ENCODE results near the gene TNRC18. TPM values are rescaled to one million over a fixed set of nuclear protein-coding genes. Genes with fewer than 3 reads are reported as not detected.

Gene TNRC18
- total RNA-seq, 4 donors from 2014 or later: 112 to 325 (median 211) TPM

- DNase-seq: peak in 2 of 3 donors; percentile 72 to 77
Observed at GRCh38 chr7:5354460-5355232, 69.0 kb downstream of the TNRC18 start.

GRCh38 chr7:5352440-5353010 lies 71.1 kb downstream of the TNRC18 start:
- Histone ChIP-seq H3K27me3 (no peaks in the 10 kb centered on the region), H3K4me3 (no peak overlapping the region), H3K36me3 (peaks cover 0 to 74% (median 0%) of the 10 kb centered on the region in 3 donors), H3K27ac (no peak overlapping the region), H3K9me3 (no peaks in the 10 kb centered on the region), H3K4me1 (peaks cover 0 to 31% (median 0%) of the 10 kb centered on the region in 4 donors)
- TF ChIP-seq POLR2A (IDR thresholded peaks at IDR 0.05) (no peak), CTCF (IDR thresholded peaks at IDR 0.05) (no peak)
- DNase-seq: no peak

More at GRCh38 chr7:5354460-5355232, 69.0 kb downstream of the TNRC18 start:
- H3K9me3 ChIP-seq: no peaks in the 10 kb centered on the region
- peak overlapping the region in 2 of 4 donors; percentile 52 to 72 for H3K27ac ChIP-seq
- H3K4me1 ChIP-seq: peaks cover 0 to 31% (median 0%) of the 10 kb centered on the region in 4 donors
- no peaks in the 10 kb centered on the region for H3K27me3 ChIP-seq
- TF ChIP-seq POLR2A (IDR thresholded peaks at IDR 0.05): no peak
- peaks cover 0 to 74% (median 0%) of the 10 kb centered on the region in 3 donors for H3K36me3 ChIP-seq
- H3K4me3 ChIP-seq: peak overlapping the region in 1 of 4 donors; percentile 19

GRCh38 chr7:5351507-5352265 lies 71.9 kb downstream of the TNRC18 start:
- Histone ChIP-seq H3K4me3 (no peak overlapping the region), H3K9me3 (no peaks in the 10 kb centered on the region), H3K27ac (no peak overlapping the region), H3K4me1 (peaks cover 0 to 31% (median 0%) of the 10 kb centered on the region in 4 donors), H3K27me3 (no peaks in the 10 kb centered on the region), H3K36me3 (peaks cover 0 to 68% (median 0%) of the 10 kb centered on the region in 3 donors)
- DNase-seq: no peak
- TF ChIP-seq CTCF (IDR thresholded peaks at IDR 0.05) (no peak), POLR2A (IDR thresholded peaks at IDR 0.05) (no peak)

- Histone ChIP-seq H3K4me3 (no peak overlapping the region), H3K27ac (no peak overlapping the region), H3K9me3 (no peaks in the 10 kb centered on the region), H3K27me3 (no peaks in the 10 kb centered on the region), H3K36me3 (peaks cover 0 to 65% (median 0%) of the 10 kb centered on the region in 3 donors), H3K4me1 (peaks cover 0 to 29% (median 0%) of the 10 kb centered on the region in 4 donors)
- DNase-seq: no peak
- TF ChIP-seq CTCF (IDR thresholded peaks at IDR 0.05) (no peak), POLR2A (IDR thresholded peaks at IDR 0.05) (no peak)
Observed at GRCh38 chr7:5350600-5351385, 72.8 kb downstream of the TNRC18 start.

GRCh38 chr7:5350174-5350463 lies 73.5 kb downstream of the TNRC18 start:
- Histone ChIP-seq H3K9me3 (no peaks in the 10 kb centered on the region), H3K36me3 (peaks cover 0 to 70% (median 0%) of the 10 kb centered on the region in 3 donors), H3K27ac (no peak overlapping the region), H3K4me3 (no peak overlapping the region), H3K27me3 (no peaks in the 10 kb centered on the region), H3K4me1 (peaks cover 0 to 23% (median 0%) of the 10 kb centered on the region in 4 donors)
- no peak for DNase-seq
- no peak for TF ChIP-seq POLR2A (IDR thresholded peaks at IDR 0.05)
- TF ChIP-seq CTCF (IDR thresholded peaks at IDR 0.05): no peak

All from Peyer's patch (tissue), 4 donors.